Cardiac fibroblast (primary cell): ENCODE results near the gene ARSG.

ENCODE experiments used
- DNase-seq, 2 donors: peaks; one replicate each; pipeline versions ENCODE4 v3.0.0 to v3.0.0-alpha.2; 2010; ENCODE audit warnings: low read depth in 2 of 2
- H3K4me3 ChIP-seq, 2 donors: replicated peaks in 1 of 2; 1 replicate in 1 of 2; 2 replicates in 1 of 2; pipeline ENCODE4 v1.5.1; 2011; ENCODE audit warnings: low read depth in 2 of 2, low read length in 2 of 2, mild to moderate bottlenecking in 2 of 2, moderate library complexity in 1 of 2
- CTCF ChIP-seq: IDR thresholded peaks from one replicate; pipeline ENCODE4 v1.5.1; 2011; ENCODE audit warnings: low read depth, mild to moderate bottlenecking, low read length, inconsistent platforms

The ARSG gene

GRCh38 chr17:68432086-68432864, 141.0 kb downstream of the ARSG start:
- H3K4me3 ChIP-seq: no peak overlapping the region
- no peak for TF ChIP-seq CTCF
- no peak for DNase-seq

GRCh38 chr17:68433211-68433610, 141.9 kb downstream of the ARSG start:
- no peak for DNase-seq
- no peak overlapping the region for H3K4me3 ChIP-seq
- TF ChIP-seq CTCF: no peak

- no peak for TF ChIP-seq CTCF
- H3K4me3 ChIP-seq: no peak overlapping the region
- DNase-seq: no peak
Observed at GRCh38 chr17:68433911-68434508, 142.7 kb downstream of the ARSG start.

- no peak for DNase-seq
- H3K4me3 ChIP-seq: no peak overlapping the region
- no peak for TF ChIP-seq CTCF
Observed at GRCh38 chr17:68435361-68435760, 144.1 kb downstream of the ARSG start.

- no peak overlapping the region for H3K4me3 ChIP-seq
- TF ChIP-seq CTCF: peak; percentile 96
- peak; percentile 85 for DNase-seq
Observed at GRCh38 chr17:68435876-68436842, 144.9 kb downstream of the ARSG start.

GRCh38 chr17:68437979-68438822, 146.9 kb downstream of the ARSG start:
- peak in 1 of 2 donors; percentile 55 for DNase-seq
- H3K4me3 ChIP-seq: no peak overlapping the region

More at GRCh38 chr17:68437979-68438822, 146.9 kb downstream of the ARSG start:
- no peak for TF ChIP-seq CTCF
